A549 (cell line): Measurements from ENCODE around the gene RARG. TPM values are rescaled to one million over a fixed set of nuclear protein-coding genes. Genes with fewer than 3 reads are reported as not detected.
A peak's percentile ranks its signal among the peaks of the same experiment; 100 is the strongest.

ENCODE experiments used
- ATAC-seq, 2 experiments: fragments of 200-7000 bp in 1 of 2; fragments of >200 bp in 1 of 2; cut with Nextera tagmentation in 1 of 2; cut with Tn5 transposase in 1 of 2; 3 replicates each; pipeline versions ENCODE4 v1.8.0 to v1.9.1; 2018 to 2020; ENCODE audit warnings: mild to moderate bottlenecking in 1 of 2, moderate library complexity in 1 of 2
- CTCF ChIA-PET: fragments of 300-600 bp; sonication (Branson Sonifier 250); formaldehyde crosslinking; extraction: SDS; loops from one replicate; lab custom pipeline; 2021; ENCODE audit warnings: antibody characterized with exemption, inconsistent platforms; lab: Yijun Ruan, JAX
- POLR2A ChIA-PET: fragments of 350-600 bp; formaldehyde crosslinking; extraction: SDS; loops from one replicate; lab custom pipeline; 2021; ENCODE audit warnings: antibody characterized with exemption, inconsistent platforms; lab: Yijun Ruan, JAX
- DNase-seq, 2 experiments: peaks; one replicate each; pipeline versions ENCODE4 v3.0.0 to v3.0.0-alpha.2; 2011 to 2016; ENCODE audit warnings: low read depth in 1 of 2, low spot score in 1 of 2
- FAIRE-seq: peaks from 2 replicates; lab custom pipeline; 2011; peaks lifted over from hg19 to GRCh38; lab: Jason Lieb, UNC
- H3K27ac ChIP-seq, 2 experiments: fragments of >200 bp; sonication (Bioruptor Twin); formaldehyde crosslinking; 3 replicates each; pipeline ENCODE4 v1.5.1; 2016 to 2017
- H3K4me1 ChIP-seq: fragments of >200 bp; sonication (Bioruptor Twin); formaldehyde crosslinking; 3 replicates; pipeline ENCODE4 v1.6.1; 2016
- H3K4me2 ChIP-seq: fragments of >200 bp; sonication (Bioruptor Twin); formaldehyde crosslinking; 3 replicates; pipeline ENCODE4 v1.6.1; 2016
- H3K4me3 ChIP-seq: fragments of >200 bp; sonication (Bioruptor Twin); formaldehyde crosslinking; 3 replicates; pipeline ENCODE4 v1.5.1; 2016
- H3K9me3 ChIP-seq: fragments of >200 bp; sonication (Bioruptor Twin); formaldehyde crosslinking; 3 replicates; pipeline ENCODE4 v1.6.1; 2016
- CBX2 ChIP-seq: fragments of 200-600 bp; sonication (generic); IDR thresholded peaks from 2 replicates; pipeline ENCODE4 v1.6.1; 2016; ENCODE audit warnings: low read depth, mild to moderate bottlenecking, borderline replicate concordance
- CHD4 ChIP-seq: fragments of 200-600 bp; sonication (generic); IDR thresholded peaks from 2 replicates; pipeline ENCODE4 v1.6.1; 2016; ENCODE audit warnings: antibody characterized with exemption, mild to moderate bottlenecking, borderline replicate concordance
- EHMT2 ChIP-seq: fragments of 200-600 bp; sonication (generic); IDR thresholded peaks from 2 replicates; pipeline ENCODE4 v1.6.1; 2016; ENCODE audit warnings: antibody characterized with exemption, low read depth, mild to moderate bottlenecking, moderate library complexity
- EP300 ChIP-seq, 2 experiments: fragments of >200 bp; sonication (Bioruptor Twin); formaldehyde crosslinking; IDR thresholded peaks; 2 replicates in 1 of 2; 3 replicates in 1 of 2; pipeline ENCODE4 v1.6.1; 2016 to 2017
- FOSB ChIP-seq: fragments of 250-450 bp; sonication (Bioruptor Pico); IDR thresholded peaks from 2 replicates; pipeline ENCODE4 v1.5.0; 2020; ENCODE audit warnings: mild to moderate bottlenecking, moderate library complexity
- GATA3 ChIP-seq: IDR thresholded peaks from 2 replicates; pipeline ENCODE4 v1.6.1; 2012; ENCODE audit warnings: borderline replicate concordance
- HDAC2 ChIP-seq: fragments of 200-600 bp; sonication (generic); IDR thresholded peaks from 2 replicates; pipeline ENCODE4 v1.6.1; 2016
- HEYL ChIP-seq: fragments of 250-450 bp; sonication (Bioruptor Pico); IDR thresholded peaks from 2 replicates; pipeline ENCODE4 v1.8.0; 2021; ENCODE audit warnings: mild to moderate bottlenecking, moderate library complexity
- HOXA7 ChIP-seq: fragments of 250-450 bp; sonication (Bioruptor Pico); IDR thresholded peaks from 2 replicates; pipeline ENCODE4 v1.5.0; 2020; ENCODE audit warnings: mild to moderate bottlenecking, moderate library complexity
- HOXB5 ChIP-seq: fragments of 250-450 bp; sonication (Bioruptor Pico); IDR thresholded peaks from 2 replicates; pipeline ENCODE4 v1.5.0; 2020; ENCODE audit warnings: mild to moderate bottlenecking, moderate library complexity
- KDM1A ChIP-seq: fragments of 200-600 bp; sonication (generic); IDR thresholded peaks from 2 replicates; pipeline ENCODE4 v1.6.1; 2016; ENCODE audit warnings: low read depth, mild to moderate bottlenecking
- MAFK ChIP-seq: fragments of 450-650 bp; IDR thresholded peaks from 2 replicates; pipeline ENCODE4 v1.6.1; 2014; ENCODE audit not compliant: partially characterized antibody
- MYC ChIP-seq: IDR thresholded peaks from 2 replicates; pipeline ENCODE4 v1.6.1; 2012; ENCODE audit warnings: mild to moderate bottlenecking, inconsistent platforms, low read length, improper control_type of control experiment, borderline replicate concordance
- NPAS2 ChIP-seq: fragments of 250-450 bp; sonication (Bioruptor Pico); IDR thresholded peaks from 2 replicates; pipeline ENCODE4 v1.8.0; 2022; ENCODE audit warnings: mild to moderate bottlenecking, moderate library complexity, borderline replicate concordance
- NR3C1 ChIP-seq: fragments of >200 bp; sonication (Bioruptor Twin); formaldehyde crosslinking; IDR thresholded peaks from 3 replicates; pipeline ENCODE4 v1.6.1; 2017
- POLR2A ChIP-seq: IDR thresholded peaks from 2 replicates; pipeline ENCODE4 v1.6.1; 2012; ENCODE audit warnings: mild to moderate bottlenecking, low read length
- RAD21 ChIP-seq, 2 experiments: fragments of >200 bp in 1 of 2; sonication (Bioruptor Twin) in 1 of 2; formaldehyde crosslinking in 1 of 2; IDR thresholded peaks in 1 of 2; conservative IDR thresholded peaks in 1 of 2; 2 replicates in 1 of 2; 3 replicates in 1 of 2; pipeline ENCODE4 v1.6.1; 2012 to 2018; ENCODE audit warnings: inconsistent platforms in 1 of 2
- RARB ChIP-seq: fragments of 250-450 bp; sonication (Bioruptor Pico); IDR thresholded peaks from 2 replicates; pipeline ENCODE4 v1.8.0; 2021; ENCODE audit warnings: mild to moderate bottlenecking, moderate library complexity
- RCOR1 ChIP-seq: fragments of 150-350 bp; IDR thresholded peaks from 2 replicates; pipeline ENCODE4 v1.6.1; 2014; ENCODE audit warnings: antibody characterized with exemption, low read length, low read depth
- SREBF2 ChIP-seq: fragments of 450-650 bp; IDR thresholded peaks from 2 replicates; pipeline ENCODE4 v1.6.1; 2014; ENCODE audit warnings: mild to moderate bottlenecking, moderate library complexity
- ZC3H11A ChIP-seq: fragments of 450-650 bp; IDR thresholded peaks from 2 replicates; pipeline ENCODE4 v1.6.1; 2014; ENCODE audit warnings: antibody characterized with exemption, mild to moderate bottlenecking
- ZSCAN20 ChIP-seq: fragments of 250-450 bp; sonication (Bioruptor Pico); IDR thresholded peaks from 2 replicates; pipeline ENCODE4 v1.8.0; 2022; ENCODE audit warnings: mild to moderate bottlenecking, moderate library complexity
- WGBS: methylation state at CpG from one replicate; pipeline ENCODE4 v1.1.6; 2017; ENCODE audit errors: missing lambda C conversion rate; 5-methylcytosine and 5-hydroxymethylcytosine counted together
- polyA plus RNA-seq, 4 experiments: library from polyadenylated mRNA; depleted of rRNA in 3 of 4; stranded (reverse); fragments of >200 nt; fragmentation: RNase III in 1 of 4; extraction: RNeasy Plus Mini Kit Qiagen cat#74134 plus additional on column Dnase treatment in 1 of 4; gene quantifications; 2 replicates in 3 of 4; 3 replicates in 1 of 4; pipeline ENCODE4 v1.2.3, GENCODE V29; 2011 to 2017
- TF ChIP-seq, protein P1 (sequence below): fragments of >200 bp; sonication (Bioruptor Twin); formaldehyde crosslinking; IDR thresholded peaks from 3 replicates; pipeline ENCODE4 v1.5.1; 2016
- TF ChIP-seq, protein P2 (sequence below): IDR thresholded peaks from 2 replicates; pipeline ENCODE4 v1.6.1; 2012
- TF ChIP-seq, protein P3 (sequence below): fragments of 250-450 bp; sonication (Bioruptor Pico); IDR thresholded peaks from 2 replicates; pipeline ENCODE4 v1.5.0; 2021; ENCODE audit warnings: mild to moderate bottlenecking, moderate library complexity, borderline replicate concordance
- TF ChIP-seq, protein P4 (sequence below): IDR thresholded peaks from 2 replicates; pipeline ENCODE4 v1.6.1; 2012; ENCODE audit warnings: low read depth, borderline replicate concordance
- TF ChIP-seq, protein P5 (sequence below): IDR thresholded peaks from 2 replicates; pipeline ENCODE4 v1.6.1; 2012

RARG gene
- polyA plus RNA-seq, 2 of the 4 experiments (the other 2 are of a cell fraction) = 15.6 to 17.2 TPM

DNA sequence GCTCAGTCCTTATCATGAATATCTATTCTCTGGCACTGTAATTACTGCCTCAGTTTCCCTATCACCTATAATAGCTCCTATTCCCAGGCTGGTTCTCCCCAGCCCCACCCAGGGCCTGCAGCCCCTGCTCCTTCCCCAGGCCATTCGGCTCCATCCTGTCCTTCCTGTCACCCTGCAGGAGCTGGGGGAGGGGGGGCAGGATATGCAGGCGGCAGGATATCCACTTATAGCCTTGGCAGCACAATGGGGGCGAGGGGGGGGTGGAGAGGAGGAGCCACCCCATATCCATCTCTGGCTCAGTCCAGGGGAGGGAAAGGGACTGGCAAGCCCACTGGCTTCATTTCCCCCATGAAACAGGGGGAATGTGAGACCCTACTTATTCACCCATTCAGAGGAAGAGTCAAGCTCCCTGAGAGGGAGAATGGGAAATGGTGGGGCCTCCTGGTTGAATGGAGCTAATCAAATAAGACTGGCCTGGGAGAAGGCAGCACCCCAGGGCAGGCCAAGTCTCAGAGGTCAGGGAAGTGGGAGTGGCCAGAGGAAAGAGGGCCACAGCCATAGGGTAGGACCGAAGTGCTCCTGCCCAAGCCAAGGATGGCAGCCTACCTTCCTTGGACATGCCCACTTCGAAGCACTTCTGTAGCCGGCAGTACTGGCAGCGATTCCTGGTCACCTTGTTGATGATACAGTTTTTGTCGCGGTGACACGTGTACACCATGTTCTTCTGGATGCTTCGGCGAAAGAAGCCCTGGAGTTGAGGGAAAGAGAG, 17.1 kb downstream of the RARG start:
- no peak overlapping the region for H3K27ac ChIP-seq
- no peaks in the 10 kb centered on the region for H3K9me3 ChIP-seq
- FAIRE-seq (no peak), ATAC-seq (no peak), DNase-seq (no peak)
- WGBS = 88% methylated on average over 12 of the region's 12 CpGs
- peaks cover 31% of the 10 kb centered on the region for H3K4me1 ChIP-seq
- TF ChIP-seq, protein P1, sequence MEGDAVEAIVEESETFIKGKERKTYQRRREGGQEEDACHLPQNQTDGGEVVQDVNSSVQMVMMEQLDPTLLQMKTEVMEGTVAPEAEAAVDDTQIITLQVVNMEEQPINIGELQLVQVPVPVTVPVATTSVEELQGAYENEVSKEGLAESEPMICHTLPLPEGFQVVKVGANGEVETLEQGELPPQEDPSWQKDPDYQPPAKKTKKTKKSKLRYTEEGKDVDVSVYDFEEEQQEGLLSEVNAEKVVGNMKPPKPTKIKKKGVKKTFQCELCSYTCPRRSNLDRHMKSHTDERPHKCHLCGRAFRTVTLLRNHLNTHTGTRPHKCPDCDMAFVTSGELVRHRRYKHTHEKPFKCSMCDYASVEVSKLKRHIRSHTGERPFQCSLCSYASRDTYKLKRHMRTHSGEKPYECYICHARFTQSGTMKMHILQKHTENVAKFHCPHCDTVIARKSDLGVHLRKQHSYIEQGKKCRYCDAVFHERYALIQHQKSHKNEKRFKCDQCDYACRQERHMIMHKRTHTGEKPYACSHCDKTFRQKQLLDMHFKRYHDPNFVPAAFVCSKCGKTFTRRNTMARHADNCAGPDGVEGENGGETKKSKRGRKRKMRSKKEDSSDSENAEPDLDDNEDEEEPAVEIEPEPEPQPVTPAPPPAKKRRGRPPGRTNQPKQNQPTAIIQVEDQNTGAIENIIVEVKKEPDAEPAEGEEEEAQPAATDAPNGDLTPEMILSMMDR = no peak
- TF ChIP-seq ZC3H11A (no peak), POLR2A (no peak), HDAC2 (no peak), CBX2 (no peak), RCOR1 (no peak), KDM1A (no peak)
- TF ChIP-seq, protein P2, sequence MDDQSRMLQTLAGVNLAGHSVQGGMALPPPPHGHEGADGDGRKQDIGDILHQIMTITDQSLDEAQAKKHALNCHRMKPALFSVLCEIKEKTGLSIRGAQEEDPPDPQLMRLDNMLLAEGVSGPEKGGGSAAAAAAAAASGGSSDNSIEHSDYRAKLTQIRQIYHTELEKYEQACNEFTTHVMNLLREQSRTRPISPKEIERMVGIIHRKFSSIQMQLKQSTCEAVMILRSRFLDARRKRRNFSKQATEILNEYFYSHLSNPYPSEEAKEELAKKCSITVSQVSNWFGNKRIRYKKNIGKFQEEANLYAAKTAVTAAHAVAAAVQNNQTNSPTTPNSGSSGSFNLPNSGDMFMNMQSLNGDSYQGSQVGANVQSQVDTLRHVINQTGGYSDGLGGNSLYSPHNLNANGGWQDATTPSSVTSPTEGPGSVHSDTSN = no peak
- ChIA-PET POLR2A (interaction anchor here (1.4 kb wide), 1 partner anchor 38 kb away, joined by 3 read pairs; no protein-coding TSS in a partner anchor), CTCF (interaction anchor here (0.7 to 33.2 kb wide), 19 partner anchors 9 to 167 kb away, joined by 3 to 1046 read pairs (median 38); partner anchors contain the start of genes AAAS, ESPL1, MYG1 and PFDN5)
- H3K4me3 ChIP-seq = no peak overlapping the region
- no peak overlapping the region for H3K4me2 ChIP-seq

DNA sequence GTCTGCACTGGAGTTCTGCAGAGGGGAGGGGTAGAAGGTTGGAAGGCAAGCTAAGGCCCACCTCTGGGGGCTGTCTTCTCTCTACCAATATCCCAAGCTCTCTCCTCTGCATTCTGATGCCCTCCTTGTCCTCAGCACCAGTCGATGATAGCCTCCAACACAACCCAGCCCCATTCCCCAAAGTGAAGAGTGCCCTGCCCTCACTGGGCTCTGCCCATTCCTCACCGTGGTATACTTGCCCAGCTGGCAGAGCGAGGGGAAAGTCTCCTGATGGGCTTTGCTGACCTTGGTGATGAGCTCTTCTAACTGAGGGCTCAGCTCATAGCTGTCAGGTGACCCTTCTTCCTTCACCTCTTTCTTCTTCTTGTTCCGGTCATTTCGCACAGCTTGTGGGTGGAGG, 17.8 kb downstream of the RARG start:
- TF ChIP-seq EHMT2 (no peak), MYC (no peak), KDM1A (no peak), CHD4 (no peak), NR3C1 (no peak), ZSCAN20 (CRISPR knock-in tag) (no peak), EP300 (IDR thresholded peaks at IDR 0.05) (no peak), NPAS2 (CRISPR knock-in tag) (no peak), RARB (CRISPR knock-in tag) (no peak), GATA3 (no peak), FOSB (CRISPR knock-in tag) (no peak), HOXA7 (CRISPR knock-in tag) (no peak), HEYL (no peak), RAD21 (conservative IDR thresholded peaks at IDR 0.05 in 1 of 2, IDR thresholded peaks at IDR 0.05 in 1 of 2) (no peak), HOXB5 (CRISPR knock-in tag) (no peak), SREBF2 (no peak), MAFK (no peak)
- TF ChIP-seq, protein P3, sequence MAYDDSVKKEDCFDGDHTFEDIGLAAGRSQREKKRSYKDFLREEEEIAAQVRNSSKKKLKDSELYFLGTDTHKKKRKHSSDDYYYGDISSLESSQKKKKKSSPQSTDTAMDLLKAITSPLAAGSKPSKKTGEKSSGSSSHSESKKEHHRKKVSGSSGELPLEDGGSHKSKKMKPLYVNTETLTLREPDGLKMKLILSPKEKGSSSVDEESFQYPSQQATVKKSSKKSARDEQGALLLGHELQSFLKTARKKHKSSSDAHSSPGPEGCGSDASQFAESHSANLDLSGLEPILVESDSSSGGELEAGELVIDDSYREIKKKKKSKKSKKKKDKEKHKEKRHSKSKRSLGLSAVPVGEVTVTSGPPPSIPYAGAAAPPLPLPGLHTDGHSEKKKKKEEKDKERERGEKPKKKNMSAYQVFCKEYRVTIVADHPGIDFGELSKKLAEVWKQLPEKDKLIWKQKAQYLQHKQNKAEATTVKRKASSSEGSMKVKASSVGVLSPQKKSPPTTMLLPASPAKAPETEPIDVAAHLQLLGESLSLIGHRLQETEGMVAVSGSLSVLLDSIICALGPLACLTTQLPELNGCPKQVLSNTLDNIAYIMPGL (CRISPR knock-in tag) = no peak
- TF ChIP-seq, protein P4, sequence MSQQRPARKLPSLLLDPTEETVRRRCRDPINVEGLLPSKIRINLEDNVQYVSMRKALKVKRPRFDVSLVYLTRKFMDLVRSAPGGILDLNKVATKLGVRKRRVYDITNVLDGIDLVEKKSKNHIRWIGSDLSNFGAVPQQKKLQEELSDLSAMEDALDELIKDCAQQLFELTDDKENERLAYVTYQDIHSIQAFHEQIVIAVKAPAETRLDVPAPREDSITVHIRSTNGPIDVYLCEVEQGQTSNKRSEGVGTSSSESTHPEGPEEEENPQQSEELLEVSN = no peak
- TF ChIP-seq, protein P5, sequence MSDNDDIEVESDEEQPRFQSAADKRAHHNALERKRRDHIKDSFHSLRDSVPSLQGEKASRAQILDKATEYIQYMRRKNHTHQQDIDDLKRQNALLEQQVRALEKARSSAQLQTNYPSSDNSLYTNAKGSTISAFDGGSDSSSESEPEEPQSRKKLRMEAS = no peak
- H3K4me2 ChIP-seq = no peak overlapping the region
- ChIA-PET CTCF (interaction anchor here (0.9 to 33.2 kb wide), 28 partner anchors 10 to 295 kb away, joined by 3 to 1046 read pairs (median 13); partner anchors contain the start of genes AAAS, ESPL1, MYG1 and PFDN5), POLR2A (interaction anchor here (0.6 to 1.5 kb wide), 4 partner anchors 38 to 133 kb away, joined by 3 to 4 read pairs (median 3); partner anchors contain the start of genes AAAS and PFDN5)
- 84% methylated on average over 5 of the region's 5 CpGs for WGBS
- FAIRE-seq (no peak), DNase-seq (no peak), ATAC-seq (peak; percentile 3 to 6; a peak in 2 of 6 replicates)
- H3K27ac ChIP-seq = no peak overlapping the region
- H3K4me1 ChIP-seq = peaks cover 30% of the 10 kb centered on the region
- H3K4me3 ChIP-seq = no peak overlapping the region
- no peaks in the 10 kb centered on the region for H3K9me3 ChIP-seq
